Adrenal gland (tissue), 12 donors: Measurements from ENCODE around the gene COL2A1. TPM values are rescaled to one million over a fixed set of nuclear protein-coding genes. Genes with fewer than 3 reads are reported as not detected.
A peak's percentile ranks its signal among the peaks of the same experiment; 100 is the strongest.

Experiments
- DNase-seq, 7 donors: peaks; one replicate each; pipeline ENCODE4 v3.0.0-alpha.2; 2019 to 2020
- H3K27ac ChIP-seq, 5 donors: fragments of 200-600 bp; sonication (generic) in 4 of 5; 1 replicate in 3 of 5; 2 replicates in 2 of 5; pipeline versions ENCODE4 v1.5.1 to v1.8.0; 2016 to 2020; ENCODE audit warnings: mild to moderate bottlenecking in 1 of 5
- H3K27me3 ChIP-seq: fragments of 200-600 bp; 2 replicates; pipeline ENCODE4 v1.8.0; 2021
- H3K36me3 ChIP-seq, 2 donors: fragments of 200-600 bp; replicated peaks in 1 of 2; 1 replicate in 1 of 2; 2 replicates in 1 of 2; pipeline versions ENCODE4 v1.5.1 to v1.8.0; 2018 to 2022
- H3K4me1 ChIP-seq, 2 donors: fragments of 200-600 bp; replicated peaks in 1 of 2; 1 replicate in 1 of 2; 2 replicates in 1 of 2; pipeline versions ENCODE4 v1.5.1 to v1.8.0; 2018 to 2021
- H3K4me3 ChIP-seq, 4 donors: fragments of 200-600 bp; sonication (generic) in 3 of 4; one replicate each; pipeline ENCODE4 v1.5.1; 2016 to 2018
- H3K9me3 ChIP-seq, 3 donors: fragments of 200-600 bp; sonication (generic) in 1 of 3; replicated peaks in 1 of 3; 1 replicate in 2 of 3; 2 replicates in 1 of 3; pipeline versions ENCODE4 v1.5.1 to v1.8.0; 2016 to 2021
- CTCF ChIP-seq, 6 experiments: fragments of 450-650 bp in 4 of 6; fragments of 200-600 bp in 2 of 6; sonication (generic) in 1 of 6; IDR thresholded peaks; 1 replicate in 5 of 6; 2 replicates in 1 of 6; pipeline versions ENCODE4 v1.5.1 to v1.8.0; 2016 to 2021; ENCODE audit warnings: antibody characterized with exemption in 6 of 6, mild to moderate bottlenecking in 2 of 6, moderate library complexity in 1 of 6
- POLR2A ChIP-seq, 2 donors: fragments of 450-650 bp; IDR thresholded peaks; one replicate each; pipeline ENCODE4 v1.6.1; 2017; ENCODE audit warnings: antibody characterized with exemption in 2 of 2, mild to moderate bottlenecking in 2 of 2, moderate library complexity in 1 of 2
- WGBS, 4 donors: extraction: QIAGEN DNeasy Blood & Tissue Kit in 2 of 4; methylation state at CpG; one replicate each; pipeline versions ENCODE4 v1.1.5 to v1.1.7; 2013 to 2017; 5-methylcytosine and 5-hydroxymethylcytosine counted together
- intact Hi-C, 2 donors: fragments of 100-400 bp; cut with DNase I; formaldehyde crosslinking; loops; one replicate each; pipeline versions ENCODE4 v1.14.1 to v1.15.0; 2022 to 2023
- polyA plus RNA-seq, 3 donors: library from polyadenylated mRNA; stranded (reverse); fragments of 200-250 nt in 2 of 3; fragments of 350-450 nt in 1 of 3; fragmentation: Illumina TruSeq in 1 of 3; extraction: RNeasy Lipid Tissue Mini Kit (QIAGEN cat#74804) in 1 of 3; gene quantifications; one replicate each; pipeline ENCODE4 v1.2.3, GENCODE V29; 2013 to 2014
- total RNA-seq, 9 donors: library from RNA; depleted of rRNA in 4 of 9; stranded (reverse); fragments of >200 nt in 4 of 9; fragments of 120-200 nt in 1 of 9; fragmentation: NEBNext Ultra II Directional in 1 of 9; extraction: Animal tissue kit (Norgen Biotek cat#: 25700) in 1 of 9; gene quantifications; one replicate each; pipeline versions ENCODE4 v1.1.0 to v1.2.4, GENCODE V29; 2013 to 2023
- donor health status: healthy with polysubstance abuse.
- donor health status: Bipolar disorder and iron deficiency.
- donor health status: DM: yes; HTN: yes; CAD: no.
- donor health status: DM: no; HTN: no; CAD: no.
- donor health status: DM: no; HTN: no; CAD: no.
- donor health status: DM: yes; HTN: yes; CAD: no.

Gene COL2A1
- total and polyA plus RNA-seq, 12 donors: 0.07 to 18.2 (median 0.25) TPM; not detected in 3

DNA sequence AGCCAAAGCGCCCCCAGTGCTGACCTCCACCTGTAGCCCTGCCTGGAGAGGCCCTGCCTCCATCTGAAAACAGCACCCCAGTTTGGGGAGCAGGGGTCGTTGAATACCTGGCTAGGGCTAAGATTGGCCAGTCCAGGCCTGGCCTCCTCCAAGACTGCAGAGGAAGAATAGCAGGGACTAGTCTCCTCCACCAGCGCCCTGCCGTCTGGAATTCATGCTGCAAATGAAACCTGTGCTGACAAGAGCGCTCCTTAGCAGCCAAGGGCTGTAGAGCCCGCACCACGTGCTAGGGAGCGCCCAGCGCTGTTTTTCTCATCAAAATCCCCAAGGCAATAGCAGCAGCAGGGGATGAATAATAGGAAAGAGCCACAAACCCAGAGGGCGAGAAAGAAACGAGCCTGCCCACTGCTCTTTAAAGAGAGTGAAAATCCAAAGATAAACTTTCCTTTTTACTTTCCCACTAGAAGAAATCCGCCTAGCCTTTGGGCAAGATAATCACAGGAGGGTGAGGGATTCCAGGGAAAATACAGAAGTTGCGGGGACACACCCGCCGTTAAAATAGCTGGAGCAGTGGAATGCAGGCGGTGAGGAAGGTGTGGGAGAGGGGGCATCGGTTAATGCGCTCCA is 3.3 kb downstream of the COL2A1 start:
- 7 to 10% (median 8%) methylated on average over 15 to 18 of the region's 18 CpGs for WGBS, 4 donors
- TF ChIP-seq CTCF (IDR thresholded peaks at IDR 0.05) (no peak), POLR2A (IDR thresholded peaks at IDR 0.05) (peak in 1 of 2 donors; percentile 2)

DNA sequence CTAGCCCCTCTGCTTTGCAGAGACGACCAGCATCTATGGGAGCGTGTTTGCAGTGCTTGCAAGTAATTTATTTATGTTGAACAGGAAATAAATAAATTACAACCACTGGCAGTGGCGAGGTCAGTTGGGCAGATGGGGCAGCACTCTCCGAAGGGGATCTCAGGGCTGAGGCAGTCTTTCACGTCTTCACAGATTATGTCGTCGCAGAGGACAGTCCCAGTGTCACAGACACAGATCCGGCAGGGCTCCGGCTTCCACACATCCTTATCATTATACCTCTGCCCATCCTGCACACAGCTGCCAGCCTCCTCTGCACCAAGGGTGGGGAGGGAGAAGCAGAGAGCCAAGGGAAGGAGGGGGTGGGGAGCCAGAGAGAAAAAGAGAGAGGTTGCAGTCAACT is 4.5 kb downstream of the COL2A1 start:
- TF ChIP-seq POLR2A (IDR thresholded peaks at IDR 0.05): no peak
- TF ChIP-seq CTCF (IDR thresholded peaks at IDR 0.05): no peak
- Histone ChIP-seq H3K36me3 (no peaks in the 10 kb centered on the region), H3K4me1 (peaks cover 21 to 35% of the 10 kb centered on the region in 2 donors), H3K4me3 (no peak overlapping the region), H3K27me3 (peaks cover 34% of the 10 kb centered on the region), H3K27ac (no peak overlapping the region), H3K9me3 (no peaks in the 10 kb centered on the region)
- 58 to 65% (median 61%) methylated on average over 8 to 9 of the region's 9 CpGs for WGBS, 4 donors
- intact Hi-C loops: no loop called here
- no peak for DNase-seq

More for the DNA sequence above, 3.3 kb downstream of the COL2A1 start:
- intact Hi-C loops: no loop called here
- DNase-seq: peak in 6 of 7 donors; percentile 50 to 69 (median 56)
- peaks cover 46% of the 10 kb centered on the region for H3K27me3 ChIP-seq
- H3K4me3 ChIP-seq: peak overlapping the region in 2 of 4 donors; percentile 18 to 66
- H3K36me3 ChIP-seq: no peaks in the 10 kb centered on the region
- no peaks in the 10 kb centered on the region for H3K9me3 ChIP-seq
- H3K27ac ChIP-seq: peak overlapping the region in 1 of 5 donors; percentile 27
- peaks cover 21 to 31% of the 10 kb centered on the region in 2 donors for H3K4me1 ChIP-seq

DNA sequence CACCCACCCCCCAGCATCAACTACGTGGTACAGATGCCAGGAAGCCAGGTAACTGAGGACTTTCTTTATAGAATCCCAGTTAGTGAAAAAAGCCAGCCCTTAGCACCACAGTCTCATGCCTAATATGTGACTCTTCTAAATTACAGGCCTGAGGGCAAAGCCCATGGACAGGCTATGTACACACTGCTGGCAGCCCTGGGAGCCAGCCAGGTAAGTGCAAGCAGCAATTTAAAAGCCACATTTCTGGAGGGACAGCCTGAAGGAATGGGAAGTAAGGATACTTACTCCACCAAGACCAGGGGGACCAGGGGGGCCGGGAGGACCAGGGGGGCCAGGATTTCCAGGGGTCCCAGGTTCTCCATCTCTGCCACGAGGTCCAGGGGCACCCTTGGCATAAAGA is 7.0 kb downstream of the COL2A1 start:
- no peak for TF ChIP-seq POLR2A (IDR thresholded peaks at IDR 0.05)
- no peak for TF ChIP-seq CTCF (IDR thresholded peaks at IDR 0.05)
- Histone ChIP-seq H3K4me3 (no peak overlapping the region), H3K27me3 (peaks cover 11% of the 10 kb centered on the region), H3K4me1 (peaks cover 10 to 24% of the 10 kb centered on the region in 2 donors), H3K36me3 (no peaks in the 10 kb centered on the region), H3K27ac (no peak overlapping the region), H3K9me3 (no peaks in the 10 kb centered on the region)
- intact Hi-C loops: no loop called here
- WGBS, 4 donors: 57 to 62% (median 58%) methylated on average over 3 of the region's 3 CpGs
- DNase-seq: no peak

GRCh38 chr12:47995981-47996401 is 8.3 kb downstream of the COL2A1 start:
- Histone ChIP-seq H3K9me3 (no peaks in the 10 kb centered on the region), H3K36me3 (no peaks in the 10 kb centered on the region), H3K4me3 (no peak overlapping the region), H3K27ac (no peak overlapping the region), H3K27me3 (peaks cover 8% of the 10 kb centered on the region), H3K4me1 (peaks cover 0 to 11% of the 10 kb centered on the region in 2 donors)
- DNase-seq: peak in 6 of 7 donors; percentile 45 to 66 (median 58)
- intact Hi-C loops: no loop called here
- no peak for TF ChIP-seq POLR2A (IDR thresholded peaks at IDR 0.05)
- TF ChIP-seq CTCF (IDR thresholded peaks at IDR 0.05): no peak
- WGBS, 4 donors: 38 to 44% (median 42%) methylated on average over 4 of the region's 4 CpGs
